IMR-90 (cell line): ENCODE measurements around the gene NFE2. TPM values are rescaled to one million over a fixed set of nuclear protein-coding genes. Genes with fewer than 3 reads are reported as not detected.
A peak's percentile ranks its signal among the peaks of the same experiment; 100 is the strongest.

Source experiments
- ATAC-seq: fragments of 200-7000 bp; cut with Tn5 transposase; 2 replicates; pipeline ENCODE4 v1.9.1; 2020; ENCODE audit warnings: low read depth, mild to moderate bottlenecking, moderate library complexity
- Bru-seq: library from RNA; stranded (reverse); fragments of 400-500 nt; gene quantifications from one replicate; lab custom pipeline; 2021; lab: Mats Ljungman, UMichigan
- BruChase-seq, 2 experiments: library from RNA; stranded (reverse); fragments of 400-500 nt; gene quantifications; one replicate each; lab custom pipeline; 2021; lab: Mats Ljungman, UMichigan
- BruUV-seq: library from RNA; stranded (reverse); fragments of 400-500 nt; replicated peaks from 2 replicates; lab custom pipeline; 2021; lab: Mats Ljungman, UMichigan
- CTCF ChIA-PET: fragments of 300-600 bp; formaldehyde crosslinking; extraction: SDS; loops from one replicate; lab custom pipeline; 2021; ENCODE audit warnings: antibody characterized with exemption; lab: Yijun Ruan, JAX
- POLR2A ChIA-PET: fragments of 300-600 bp; sonication (Branson Sonifier 250); formaldehyde crosslinking; loops from one replicate; lab custom pipeline; 2022; ENCODE audit warnings: antibody characterized with exemption; ENCODE audit not compliant: unreplicated experiment; lab: Charles Lee
- DNase-seq: peaks from one replicate; pipeline ENCODE4 v3.0.0; 2013
- H2AFZ ChIP-seq: replicated peaks from 2 replicates; pipeline ENCODE3; 2013; ENCODE audit warnings: low read length, mild to moderate bottlenecking; ENCODE audit not compliant: poor library complexity
- H2AK5ac ChIP-seq: 2 replicates; pipeline ENCODE4 v1.6.1; 2013; ENCODE audit warnings: low read depth, low read length, inconsistent platforms
- H2AK9ac ChIP-seq: replicated peaks from 2 replicates; pipeline ENCODE3; 2013; ENCODE audit warnings: mild to moderate bottlenecking, low read depth, low read length, moderate library complexity; ENCODE audit not compliant: poor library complexity
- H2BK120ac ChIP-seq: 2 replicates; pipeline ENCODE4 v1.6.1; 2013; ENCODE audit warnings: low read depth, low read length, inconsistent platforms
- H2BK15ac ChIP-seq: 3 replicates; pipeline ENCODE4 v1.6.1; 2013; ENCODE audit warnings: low read depth, low read length, inconsistent platforms
- H2BK20ac ChIP-seq: 2 replicates; pipeline ENCODE4 v1.6.1; 2013; ENCODE audit warnings: low read depth, mild to moderate bottlenecking, inconsistent platforms, low read length, moderate library complexity
- H2BK5ac ChIP-seq: 2 replicates; pipeline ENCODE4 v1.6.1; 2013; ENCODE audit warnings: mild to moderate bottlenecking, low read depth, low read length, inconsistent platforms; ENCODE audit not compliant: poor library complexity, severe bottlenecking
- H3K14ac ChIP-seq: replicated peaks from 2 replicates; pipeline ENCODE4 v1.6.1; 2013; ENCODE audit warnings: low read depth, low read length, inconsistent platforms
- H3K18ac ChIP-seq: 2 replicates; pipeline ENCODE4 v1.6.1; 2013; ENCODE audit warnings: low read depth, low read length, control low read depth
- H3K23ac ChIP-seq: 2 replicates; pipeline ENCODE4 v1.6.1; 2013; ENCODE audit warnings: low read depth, low read length, inconsistent platforms
- H3K27ac ChIP-seq: 2 replicates; pipeline ENCODE4 v1.5.1; 2013; ENCODE audit warnings: mild to moderate bottlenecking, control low read depth, low read length; ENCODE audit not compliant: insufficient read depth
- H3K27me3 ChIP-seq: 2 replicates; pipeline ENCODE4 v1.6.1; 2013; ENCODE audit warnings: low read length; ENCODE audit not compliant: control insufficient read depth, insufficient read depth
- H3K36me3 ChIP-seq: 2 replicates; pipeline ENCODE4 v1.6.1; 2013; ENCODE audit warnings: low read length, mixed read lengths; ENCODE audit not compliant: control insufficient read depth, insufficient read depth
- H3K4ac ChIP-seq: 2 replicates; pipeline ENCODE4 v1.6.1; 2013; ENCODE audit warnings: low read depth, low read length, inconsistent platforms
- H3K4me1 ChIP-seq: 2 replicates; pipeline ENCODE4 v1.6.1; 2013; ENCODE audit warnings: low read length, mixed read lengths; ENCODE audit not compliant: control insufficient read depth, insufficient read depth
- H3K4me2 ChIP-seq: 2 replicates; pipeline ENCODE4 v1.6.1; 2013; ENCODE audit warnings: low read depth, mild to moderate bottlenecking, control low read depth, low read length, moderate library complexity
- H3K4me3 ChIP-seq: 2 replicates; pipeline ENCODE4 v1.5.1; 2013; ENCODE audit warnings: low read depth, mild to moderate bottlenecking, control low read depth, low read length, moderate library complexity; ENCODE audit not compliant: insufficient read depth
- H3K56ac ChIP-seq: 2 replicates; pipeline ENCODE4 v1.6.1; 2013; ENCODE audit warnings: low read length, inconsistent platforms; ENCODE audit not compliant: insufficient read depth; ENCODE audit errors: extremely low read depth
- H3K79me1 ChIP-seq, 2 experiments: 2 replicates each; pipeline ENCODE4 v1.6.1; 2013; ENCODE audit warnings: low read length in 2 of 2, inconsistent platforms in 1 of 2, low read depth in 1 of 2
- H3K9ac ChIP-seq: 2 replicates; pipeline ENCODE4 v1.6.1; 2013; ENCODE audit warnings: low read depth, low read length, control low read depth
- H3K9me1 ChIP-seq: 2 replicates; pipeline ENCODE4 v1.6.1; 2013; ENCODE audit warnings: low read length, inconsistent platforms; ENCODE audit not compliant: insufficient read depth
- H3K9me3 ChIP-seq: 2 replicates; pipeline ENCODE4 v1.6.1; 2013; ENCODE audit warnings: low read length; ENCODE audit not compliant: control insufficient read depth, insufficient read depth
- H4K20me1 ChIP-seq: 2 replicates; pipeline ENCODE4 v1.6.1; 2013; ENCODE audit warnings: low read length, inconsistent platforms; ENCODE audit not compliant: insufficient read depth
- H4K5ac ChIP-seq: 2 replicates; pipeline ENCODE4 v1.6.1; 2013; ENCODE audit warnings: mild to moderate bottlenecking, low read depth, low read length, control low read depth
- H4K8ac ChIP-seq, 2 experiments: 2 replicates each; pipeline ENCODE4 v1.6.1; 2013; ENCODE audit warnings: low read depth in 2 of 2, low read length in 2 of 2, control low read depth in 1 of 2, inconsistent platforms in 1 of 2
- H4K91ac ChIP-seq: 2 replicates; pipeline ENCODE4 v1.6.1; 2013; ENCODE audit warnings: low read depth, low read length, inconsistent platforms; ENCODE audit not compliant: insufficient read depth
- CTCF ChIP-seq: conservative IDR thresholded peaks from 2 replicates; pipeline ENCODE4 v1.5.1; 2012; ENCODE audit warnings: mild to moderate bottlenecking, low read depth, low read length, improper control_type of control experiment
- FOS ChIP-seq: fragments of 150-350 bp; IDR thresholded peaks from 2 replicates; pipeline ENCODE4 v1.6.1; 2016; ENCODE audit warnings: low read depth, low read length
- MAZ ChIP-seq: IDR thresholded peaks from 2 replicates; pipeline ENCODE4 v1.6.1; 2012; ENCODE audit warnings: low read depth, mild to moderate bottlenecking, low read length, improper control_type of control experiment, moderate library complexity, borderline replicate concordance
- MXI1 ChIP-seq: IDR thresholded peaks from 2 replicates; pipeline ENCODE4 v1.6.1; 2012; ENCODE audit warnings: low read depth, mild to moderate bottlenecking, low read length, moderate library complexity, borderline replicate concordance
- RAD21 ChIP-seq: IDR thresholded peaks from 2 replicates; pipeline ENCODE4 v1.6.1; 2012; ENCODE audit warnings: low read length, improper control_type of control experiment
- WGBS, 2 experiments: methylation state at CpG; one replicate each; pipeline versions ENCODE4 v1.1.5 to v1.1.7; 2013; ENCODE audit warnings: missing lambda C conversion rate in 2 of 2; ENCODE audit not compliant: insufficient read length in 1 of 2; ENCODE audit errors: extremely low coverage in 2 of 2; 5-methylcytosine and 5-hydroxymethylcytosine counted together
- dilution Hi-C: fragments of 300-500 bp; cut with HindIII; formaldehyde crosslinking; loops from one replicate; pipeline ENCODE4 v1.14.3; 2018; ENCODE audit warnings: low sequenced_read_pairs; ENCODE audit not compliant: unreplicated experiment
- in situ Hi-C: fragments of 300-500 bp; cut with MboI; formaldehyde crosslinking; loops from 3 replicates; pipeline ENCODE4 v1.14.3; 2019; ENCODE audit warnings: low sequenced_read_pairs, inconsistent platforms, mixed read lengths
- intact Hi-C: fragments of 100-400 bp; cut with micrococcal nuclease; formaldehyde crosslinking; loops from 2 replicates; pipeline ENCODE4 v1.10.0; 2022
- long read RNA-seq: library from polyadenylated mRNA; unstranded; transcript quantifications from one replicate; pipeline ENCODE4 v2.0.0, GENCODE V29; 2021; ENCODE audit not compliant: unreplicated experiment
- polyA plus RNA-seq, 3 experiments: library from polyadenylated mRNA; depleted of rRNA; stranded (reverse); fragments of >200 nt; gene quantifications; 2 replicates each; pipeline ENCODE4 v1.2.3, GENCODE V29; 2012; ENCODE audit warnings: low replicate concordance in 1 of 3
- total RNA-seq: library from RNA; depleted of rRNA; stranded (reverse); fragments of >200 nt; gene quantifications from 2 replicates; pipeline ENCODE4 v1.2.3, GENCODE V29; 2012; rRNA removed

The NFE2 gene
- total RNA-seq (0.18 and 0.28 TPM in 2 replicates), polyA plus RNA-seq (2012; rRNA removed) (0.17 and 0.32 TPM in 2 replicates), Bru-seq, nascent RNA (percentile 12 among the genes with signal in this experiment), BruChase-seq, experiment 1, labeled RNA remaining after a 6-hour chase (percentile 16 among the genes with signal in this experiment), BruChase-seq, experiment 2, labeled RNA remaining after a 2-hour chase (percentile 15 among the genes with signal in this experiment)
- 0.39 and 0.62 TPM in 2 replicates for polyA plus RNA-seq (2012; cell fraction: cytosol; rRNA removed)
- polyA plus RNA-seq (2012; cell fraction: nucleus; rRNA removed; ENCODE audit: low replicate concordance), result 0.17 and 0.46 TPM in 2 replicates
- long read RNA-seq, result 0 reads

- Histone ChIP-seq H4K20me1 (no peaks in the 10 kb centered on the region), H3K27me3 (peaks cover 38% of the 10 kb centered on the region), H3K27ac (no peak within 1 kb of the TSS), H3K79me1 (no peaks in the 10 kb centered on the region), H3K9me1 (0 out of 2 replicates have a peak, but pooled peaks cover 3% of the 10 kb centered on the region), H2BK15ac (no peak within 1 kb of the TSS), H2AFZ (peak within 1 kb of the TSS; percentile 89), H4K5ac (no peak within 1 kb of the TSS), H2BK20ac (no peak within 1 kb of the TSS), H2BK5ac (no peak within 1 kb of the TSS), H2AK5ac (no peak within 1 kb of the TSS), H2BK120ac (no peak within 1 kb of the TSS), H3K18ac (no peak within 1 kb of the TSS), H3K9me3 (no peaks in the 10 kb centered on the region), H3K14ac (no peak within 1 kb of the TSS), H3K9ac (peak within 1 kb of the TSS; percentile 34; the same call in 1 of the 2 replicates), H3K23ac (peak within 1 kb of the TSS; percentile 23; the same call in 1 of the 2 replicates), H3K4me2 (peak within 1 kb of the TSS; percentile 76), H4K8ac (no peak within 1 kb of the TSS; a peak in 1 of 4 replicates), H4K91ac (no peak within 1 kb of the TSS), H3K56ac (no peak within 1 kb of the TSS), H3K36me3 (no peaks in the 10 kb centered on the region), H3K4me1 (peaks cover 9% of the 10 kb centered on the region), H3K4ac (0 out of 2 replicates have a peak within 1 kb of the TSS, but pooled peaks have one; percentile 25), H2AK9ac (peak within 1 kb of the TSS; percentile 60), H3K4me3 (no peak within 1 kb of the TSS; the same call in 1 of the 2 replicates)
- BruUV-seq, result no TSS peak
- peak; percentile 98 for ATAC-seq
- intact Hi-C loops (no loop called here), dilution Hi-C loops (no loop called here), in situ Hi-C loops (no loop called here)
- WGBS, 2 experiments, result 7% methylated on average over 11 of the region's 26 CpGs; no CpG with 5 or more reads in 1 of the 2 experiments
- TF ChIP-seq MAZ, result peak; percentile 80; the same call in 1 of the 2 replicates
- TF ChIP-seq FOS, result no peak
- 0 out of 2 replicates have a peak, but pooled peaks have one; percentile 29 for TF ChIP-seq MXI1
- 0 out of 2 replicates have a peak, but pooled peaks have one; percentile 12 for TF ChIP-seq CTCF
- no peak; the same call in 1 of the 2 replicates for TF ChIP-seq RAD21
- POLR2A ChIA-PET, result no interaction called here
- peak; percentile 77 for DNase-seq
- CTCF ChIA-PET, result interaction anchor here (0.6 to 0.8 kb wide), 2 partner anchors 24 to 1563 kb away, joined by 3 read pairs; partner anchors contain the start of gene COPZ1
Observed at GRCh38 chr12:54300732-54301427, at the start of gene NFE2. TSS of gene NFE2 (minus strand) at chr12:54301015. CDS start at chr12:54295248, 5,767 bp downstream.
